ENCODE results near the gene SLC16A5.

The SLC16A5 gene

DNA sequence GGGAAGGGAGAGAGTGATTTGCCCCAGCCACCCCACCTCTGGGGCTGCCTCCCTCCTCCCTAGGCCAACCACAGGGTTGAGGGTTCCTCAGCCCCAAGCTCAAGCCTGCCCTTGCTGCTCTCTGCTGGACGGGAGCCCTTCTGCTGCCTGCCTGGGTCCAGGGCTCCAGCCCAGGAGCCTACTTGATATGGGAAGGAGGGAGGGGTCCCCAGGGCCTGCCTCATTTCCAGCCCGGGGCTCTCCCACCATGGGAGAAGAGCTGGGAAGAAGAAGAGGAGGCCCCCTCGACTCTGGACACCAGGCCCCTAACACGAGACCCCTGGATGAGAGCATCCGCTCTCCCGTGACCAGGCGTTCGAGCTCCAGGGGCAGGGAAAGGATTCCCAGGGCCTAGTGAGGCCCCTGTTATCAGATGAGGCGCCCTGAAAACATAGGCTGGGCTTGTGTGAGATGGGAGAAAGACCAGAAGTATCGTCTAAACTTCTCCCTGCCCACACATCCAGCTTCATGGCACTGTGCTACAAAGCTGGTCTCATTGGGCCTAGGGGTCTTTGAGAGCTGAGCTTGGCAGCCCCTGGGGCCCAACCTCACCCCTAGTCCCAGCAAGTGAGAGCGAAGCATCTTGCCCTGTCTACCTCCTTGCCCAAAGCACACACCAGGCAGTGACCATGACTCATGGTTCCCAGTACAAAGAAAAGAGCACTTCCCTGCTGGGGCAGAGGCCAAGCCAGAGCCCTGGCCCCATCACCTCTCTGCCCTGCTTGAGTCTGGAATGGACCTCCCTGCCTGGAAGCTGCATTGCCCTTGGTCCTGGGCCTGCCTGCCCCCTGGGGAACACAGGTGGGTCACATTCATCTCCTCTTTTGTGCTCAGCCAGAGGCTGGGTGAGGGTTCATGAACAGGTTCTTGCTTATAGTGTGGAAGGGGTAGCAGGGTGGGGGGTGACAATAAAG, 987 bp downstream of the SLC16A5 start:
- no peak for DNase-seq

DNA sequence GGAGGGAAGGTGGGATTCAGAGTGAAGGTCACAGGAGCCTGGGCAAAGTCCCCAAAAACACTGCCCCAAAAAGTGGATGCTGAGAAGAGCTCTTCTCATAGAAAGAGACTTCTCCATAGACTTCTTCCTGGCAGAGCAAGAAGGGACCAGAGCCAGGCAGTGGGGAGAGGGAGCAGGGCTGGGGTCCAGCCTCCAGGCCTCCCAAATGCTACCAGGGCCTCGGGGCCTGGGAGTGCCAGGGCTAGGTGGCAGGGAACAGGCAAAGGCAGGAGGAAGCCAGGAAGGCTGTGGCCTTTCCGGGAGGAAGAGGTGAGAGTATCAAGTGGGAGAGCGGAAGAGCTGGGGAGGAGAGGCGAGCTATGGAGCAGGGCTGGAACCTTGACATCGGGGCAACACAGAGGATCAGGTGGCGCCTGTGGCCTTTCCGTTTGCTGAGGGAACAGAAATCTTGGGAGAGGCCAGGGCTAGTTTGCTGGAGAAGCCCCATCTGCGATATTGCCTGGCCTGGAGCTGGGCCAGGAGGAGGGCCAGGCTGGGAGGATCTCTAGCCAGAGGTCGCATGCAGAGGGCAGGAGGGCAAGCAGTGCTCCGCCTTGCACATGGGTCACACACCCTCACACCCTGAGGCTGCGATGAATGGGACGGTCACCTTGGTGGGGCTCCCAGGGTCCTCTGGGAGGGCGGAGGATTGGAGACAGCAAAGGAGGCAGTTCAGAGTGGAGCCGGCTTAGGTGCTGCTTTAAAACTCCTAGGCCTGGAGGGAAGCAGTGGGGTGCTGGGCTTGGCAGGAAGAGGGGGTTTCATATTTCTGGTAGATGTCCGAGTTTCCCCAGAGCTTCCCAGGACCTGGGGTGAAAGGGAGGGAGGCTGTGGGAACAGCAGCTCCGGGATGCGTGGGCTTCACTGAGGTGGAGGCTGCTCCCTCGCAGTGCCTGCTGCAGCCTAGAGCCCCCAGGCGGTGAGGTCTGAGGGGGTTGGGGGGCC, 3.4 kb downstream of the SLC16A5 start:
- peak; percentile 7 for DNase-seq

DNA sequence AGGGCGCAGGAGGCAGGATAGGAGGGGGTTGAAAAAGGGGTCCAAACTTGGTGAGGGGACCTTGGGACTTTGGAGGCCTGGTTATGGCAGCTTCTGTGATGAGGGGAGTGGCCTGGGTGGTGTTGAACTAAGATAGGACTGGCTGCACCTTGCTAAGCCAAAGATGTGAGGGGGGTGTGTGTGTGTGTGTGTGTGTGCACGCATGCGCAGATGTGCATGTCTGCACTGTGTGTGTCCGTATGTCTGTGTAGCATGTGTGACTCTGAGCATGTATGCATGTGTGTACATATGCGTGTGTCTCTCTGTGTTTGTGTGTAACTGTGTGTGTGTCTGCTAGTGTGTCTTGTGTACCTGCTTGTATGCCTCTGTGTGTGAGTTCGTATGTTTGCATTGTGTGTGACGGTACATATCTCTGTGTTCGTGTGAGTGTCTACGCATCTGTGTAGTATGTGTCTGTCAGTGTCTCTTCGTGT, 4.1 kb downstream of the SLC16A5 start:
- DNase-seq, result no peak

DNA sequence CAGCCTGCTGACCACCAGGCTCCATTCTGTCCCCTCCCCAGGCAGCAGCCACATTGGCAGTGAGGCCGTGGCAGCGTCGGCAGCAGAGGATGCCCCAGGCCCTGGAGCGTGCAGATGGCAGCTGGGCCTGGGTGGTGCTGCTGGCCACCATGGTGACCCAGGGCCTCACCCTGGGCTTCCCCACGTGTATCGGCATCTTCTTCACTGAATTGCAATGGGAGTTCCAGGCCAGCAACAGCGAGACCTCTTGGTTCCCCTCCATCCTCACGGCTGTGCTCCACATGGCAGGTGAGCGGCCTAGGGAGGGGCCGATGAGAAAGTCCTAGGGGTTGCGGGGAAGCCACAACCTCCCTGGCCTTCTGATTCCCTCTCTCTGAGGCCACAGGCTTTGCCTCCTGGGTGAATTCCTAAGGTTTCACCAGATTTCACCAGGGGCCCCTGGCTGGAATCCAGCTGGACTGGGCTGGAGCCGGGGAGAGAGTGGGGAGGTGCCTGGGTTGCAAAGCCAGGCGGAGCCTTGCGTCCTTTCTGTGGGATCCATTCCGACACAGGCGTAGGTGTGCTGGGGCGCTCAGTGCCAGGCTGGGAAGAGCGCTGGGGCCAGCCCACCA, 5.9 kb downstream of the SLC16A5 start:
- DNase-seq, result no peak

DNA sequence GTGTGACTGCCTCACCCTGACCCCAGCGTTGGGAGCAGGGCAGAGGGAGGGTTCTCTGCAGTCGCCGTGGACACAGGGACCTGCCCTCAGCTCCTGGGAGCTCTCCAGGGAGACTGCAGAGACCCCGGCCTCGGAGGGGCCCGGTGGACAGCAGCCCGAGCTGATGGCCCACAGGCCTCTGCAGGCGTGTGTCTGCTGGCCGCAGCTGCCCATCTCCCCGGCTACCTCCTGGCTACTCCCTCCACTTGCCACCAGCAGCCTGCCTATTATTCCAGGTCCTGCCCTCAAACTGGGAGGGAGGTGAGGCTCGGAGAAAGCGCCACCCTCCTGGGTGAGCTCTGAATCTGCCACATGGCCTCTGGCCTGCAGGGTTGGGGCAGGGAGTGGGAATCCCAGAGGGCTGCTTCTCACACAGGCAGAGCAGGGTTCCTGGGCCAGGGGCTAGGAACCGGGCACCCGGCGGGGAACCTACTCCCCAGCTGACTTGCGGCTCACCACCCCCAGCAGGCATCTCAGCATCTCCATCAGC, 7.2 kb downstream of the SLC16A5 start:
- no peak for DNase-seq

DNA sequence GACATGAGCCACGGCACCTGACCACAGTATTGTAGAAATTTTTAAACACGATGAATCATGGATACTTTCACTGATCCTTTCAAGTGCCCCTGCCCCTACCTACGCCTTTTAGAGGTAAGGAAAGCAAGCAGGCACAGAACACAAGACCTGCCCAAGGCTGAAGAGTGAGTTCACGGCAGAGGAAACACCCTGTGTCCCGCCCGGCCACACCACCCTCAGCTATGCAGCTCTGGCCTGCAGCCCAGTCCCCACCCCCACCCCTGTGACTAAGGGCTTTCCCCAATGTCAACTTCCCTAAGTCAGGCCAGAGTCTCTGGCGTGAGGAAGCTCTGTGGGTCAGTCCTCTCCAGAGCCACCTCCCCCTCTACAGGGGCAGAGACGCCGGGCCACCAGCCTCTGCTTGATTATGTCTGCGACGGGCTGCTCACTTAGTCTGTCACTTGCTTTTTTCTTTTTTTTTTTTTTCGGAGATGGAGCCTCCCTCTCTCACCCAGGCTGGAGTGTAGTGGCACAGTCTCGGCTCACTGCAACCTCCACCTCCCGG, 8.4 kb downstream of the SLC16A5 start:
- DNase-seq, result no peak

DNA sequence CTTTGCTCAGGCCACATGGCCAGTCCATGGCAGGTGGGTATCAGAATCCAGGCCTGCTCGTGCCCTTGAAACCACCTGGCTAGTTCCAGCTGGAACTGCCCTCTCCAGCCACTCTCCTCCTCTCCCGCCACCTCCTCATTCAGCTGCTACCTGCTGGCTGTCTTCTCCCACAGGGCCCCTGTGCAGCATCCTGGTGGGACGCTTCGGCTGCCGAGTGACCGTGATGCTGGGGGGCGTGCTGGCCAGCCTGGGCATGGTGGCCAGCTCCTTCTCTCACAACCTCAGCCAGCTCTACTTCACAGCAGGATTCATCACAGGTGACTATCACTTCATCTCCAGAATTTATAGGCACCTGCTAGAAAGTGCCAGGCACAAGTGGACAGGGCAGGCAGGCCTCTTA, 10.1 kb downstream of the SLC16A5 start:
- no peak for DNase-seq

DNA sequence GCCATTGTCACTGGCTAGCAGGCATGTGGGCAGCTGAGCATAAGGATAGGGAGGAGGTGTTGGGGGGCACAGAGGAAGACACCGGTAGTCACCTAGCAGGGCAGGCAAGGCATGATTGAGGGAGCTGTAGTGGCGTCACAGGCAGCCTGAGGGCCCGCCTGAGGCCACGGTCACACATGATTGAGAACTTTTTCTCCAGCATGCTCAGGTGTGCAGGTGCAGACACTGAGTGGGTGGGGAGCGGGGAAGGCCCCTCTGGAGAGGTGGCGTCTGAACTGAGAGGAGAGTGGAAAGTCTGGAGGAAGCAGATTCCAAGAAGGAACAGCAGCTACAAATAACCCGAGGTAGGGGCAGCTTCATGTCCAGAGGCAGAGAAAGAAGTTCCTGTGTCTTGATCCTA, 11.1 kb downstream of the SLC16A5 start:
- DNase-seq, result no peak

DNA sequence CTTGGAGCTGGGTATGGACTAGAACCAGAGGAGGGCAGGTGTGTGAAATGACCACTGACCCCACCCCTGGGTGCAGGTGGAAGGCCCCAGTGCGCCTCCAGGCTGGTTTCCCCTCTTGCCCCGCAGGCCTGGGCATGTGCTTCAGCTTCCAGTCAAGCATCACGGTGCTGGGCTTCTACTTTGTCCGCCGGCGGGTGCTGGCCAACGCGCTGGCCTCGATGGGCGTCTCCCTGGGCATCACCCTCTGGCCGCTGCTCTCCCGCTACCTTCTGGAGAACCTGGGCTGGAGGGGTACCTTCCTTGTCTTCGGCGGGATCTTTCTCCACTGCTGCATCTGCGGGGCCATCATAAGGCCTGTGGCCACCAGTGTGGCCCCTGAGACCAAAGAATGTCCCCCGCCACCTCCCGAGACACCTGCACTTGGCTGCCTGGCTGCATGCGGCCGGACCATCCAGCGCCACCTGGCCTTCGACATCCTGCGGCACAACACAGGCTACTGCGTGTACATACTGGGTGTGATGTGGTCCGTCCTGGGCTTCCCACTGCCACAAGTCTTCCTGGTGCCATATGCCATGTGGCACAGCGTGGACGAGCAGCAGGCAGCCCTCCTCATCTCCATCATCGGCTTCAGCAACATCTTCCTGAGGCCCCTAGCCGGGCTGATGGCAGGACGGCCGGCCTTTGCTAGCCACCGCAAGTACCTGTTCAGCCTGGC, 12.3 kb downstream of the SLC16A5 start:
- no peak for DNase-seq

DNA sequence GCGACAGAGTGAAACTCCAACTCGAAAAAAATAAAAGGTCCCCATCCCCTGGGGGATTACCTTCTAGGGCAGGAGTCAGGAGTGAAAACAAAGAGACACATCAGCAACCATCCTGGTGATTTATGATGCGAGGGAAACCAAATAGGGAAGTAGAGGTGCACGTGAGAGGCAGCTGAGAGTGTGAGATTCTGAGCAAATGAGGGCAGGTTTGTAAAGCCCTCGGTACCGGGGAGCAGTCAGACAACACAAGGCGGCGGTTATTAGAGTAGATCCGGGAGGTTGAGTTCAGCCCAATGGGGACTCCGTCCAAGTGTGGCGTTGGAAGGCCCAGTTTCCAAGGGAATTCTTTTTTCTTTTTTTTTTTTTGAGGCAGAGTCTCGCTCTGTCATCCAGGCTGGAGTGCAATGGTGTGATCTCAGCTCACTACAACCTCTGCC, 14.6 kb downstream of the SLC16A5 start:
- DNase-seq, result peak; percentile 64

DNA sequence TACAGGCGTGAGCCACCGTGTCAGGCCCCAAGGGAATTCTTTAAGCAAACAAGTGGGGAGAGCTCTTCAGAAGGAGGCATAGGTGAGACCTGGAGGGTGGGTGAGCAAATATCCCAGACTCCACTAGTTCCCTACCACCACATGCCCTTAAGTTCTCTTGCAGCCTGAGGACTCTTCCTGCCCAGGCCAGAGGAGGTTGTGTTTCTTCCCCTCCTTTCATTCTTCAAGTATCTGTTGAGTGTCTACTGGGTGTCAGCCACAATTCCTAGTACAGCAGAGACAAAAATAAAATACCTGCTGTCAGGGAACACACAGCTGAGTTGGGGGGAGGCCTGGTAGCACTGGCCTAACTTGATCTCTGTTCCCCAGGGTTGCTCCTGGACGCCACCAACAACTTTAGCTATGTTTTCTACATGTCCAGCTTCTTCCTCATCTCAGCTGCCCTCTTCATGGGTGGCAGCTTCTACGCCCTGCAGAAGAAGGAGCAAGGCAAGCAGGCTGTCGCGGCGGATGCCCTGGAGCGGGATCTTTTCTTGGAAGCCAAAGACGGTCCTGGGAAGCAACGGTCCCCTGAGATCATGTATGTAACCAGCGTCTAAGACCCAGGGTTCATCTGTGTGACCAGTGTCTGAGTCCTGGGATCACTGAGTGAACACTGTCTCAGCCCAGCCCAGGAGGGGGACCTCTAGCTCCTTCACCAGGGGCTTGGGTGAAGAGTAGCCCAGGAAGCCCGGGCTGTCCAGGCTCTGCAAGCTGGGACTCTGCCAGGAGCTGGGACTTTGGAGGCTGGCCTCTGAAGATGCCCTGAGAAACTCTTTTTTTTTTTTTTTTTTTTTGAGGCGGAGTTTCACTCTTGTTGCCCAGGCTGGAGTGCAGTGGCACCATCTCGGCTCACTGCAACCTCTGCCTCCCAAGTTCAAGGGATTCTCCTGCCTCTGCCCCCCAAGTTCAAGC, 16.1 kb downstream of the SLC16A5 start:
- no peak for DNase-seq

DNA sequence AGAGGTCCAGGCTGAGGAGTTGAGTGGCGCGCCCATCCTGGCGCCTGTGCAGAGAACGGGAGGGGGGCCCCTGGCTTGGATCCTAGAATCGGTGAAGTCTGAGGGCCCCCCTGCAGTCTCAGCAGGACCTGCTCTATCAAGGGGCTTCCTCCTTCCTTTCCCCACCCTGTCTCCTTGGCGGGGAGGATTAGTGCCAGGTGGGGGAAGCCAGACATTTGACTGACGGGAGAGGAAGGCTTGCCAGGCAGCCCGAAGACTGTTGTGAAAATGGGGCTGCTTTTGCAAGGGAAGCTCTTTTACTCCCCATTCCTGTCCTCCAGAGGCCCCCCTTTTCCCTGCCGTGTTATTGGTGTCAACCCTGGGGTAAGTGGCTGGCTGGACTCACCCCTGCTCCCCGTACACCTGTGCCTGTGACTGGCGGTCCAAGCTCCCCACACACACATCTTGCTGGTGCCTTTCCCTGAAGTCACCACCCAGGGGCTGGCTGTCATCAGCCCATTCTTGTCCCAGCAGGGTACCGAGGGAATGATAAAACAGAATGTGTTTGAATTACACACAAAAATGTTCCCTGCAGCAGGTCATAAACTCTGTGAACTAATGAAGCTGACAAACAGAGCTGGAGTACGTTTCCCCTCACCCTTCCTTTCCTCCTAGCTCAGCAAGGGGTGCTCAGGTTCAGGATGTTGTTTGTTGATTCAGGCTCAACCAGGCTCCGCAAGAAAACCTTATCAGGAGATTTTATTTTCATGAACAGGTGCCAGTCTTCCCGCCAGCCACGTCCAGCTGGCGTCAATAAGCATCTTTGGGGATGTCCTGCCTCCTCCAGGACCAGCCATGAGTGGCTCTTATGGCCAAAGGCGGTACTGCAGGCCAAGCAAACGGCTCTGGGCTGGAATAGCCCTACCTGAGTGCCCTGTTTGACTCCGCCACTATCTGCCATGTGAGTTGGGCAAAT, 17.6 kb downstream of the SLC16A5 start:
- peak; percentile 84 for DNase-seq

DNA sequence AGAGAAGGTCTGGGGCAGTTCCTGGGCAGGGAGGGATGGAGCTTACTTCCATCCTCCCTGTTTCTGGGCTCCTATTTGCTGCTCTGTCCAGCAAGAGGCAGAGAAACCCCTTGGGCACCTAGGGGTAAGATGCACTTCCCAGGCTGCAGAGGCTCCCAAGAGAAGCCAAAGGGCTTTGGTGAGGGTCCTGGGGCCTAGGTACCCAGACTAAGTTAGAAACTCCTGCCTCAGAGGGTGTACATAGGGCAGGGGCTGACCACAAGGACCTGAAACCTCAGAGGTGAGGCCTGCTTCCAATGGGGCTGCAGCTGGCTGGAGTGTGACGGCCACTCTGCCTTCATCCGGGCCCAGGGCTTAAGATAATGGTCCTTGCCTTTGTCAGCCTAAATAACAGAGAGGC, 20.4 kb downstream of the SLC16A5 start:
- DNase-seq, result no peak

DNA sequence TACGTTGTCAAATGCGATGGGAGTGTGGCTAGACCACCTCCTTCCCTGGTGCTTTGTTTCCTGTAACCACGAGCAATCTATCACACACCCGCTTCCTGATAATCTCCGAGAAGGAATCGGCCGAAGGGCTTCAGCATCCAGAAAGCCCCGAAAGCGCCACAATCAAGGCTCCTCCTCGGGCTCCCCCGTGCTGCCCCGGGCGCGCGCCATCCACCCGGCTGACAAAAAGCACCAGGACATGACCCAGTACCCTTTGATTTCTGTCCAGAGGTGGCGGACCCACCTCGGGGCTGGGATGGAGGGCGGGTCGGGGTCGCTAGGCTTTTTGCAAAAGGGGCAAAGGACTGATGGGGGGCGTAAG, 21.3 kb downstream of the SLC16A5 start:
- no peak for DNase-seq

DNA sequence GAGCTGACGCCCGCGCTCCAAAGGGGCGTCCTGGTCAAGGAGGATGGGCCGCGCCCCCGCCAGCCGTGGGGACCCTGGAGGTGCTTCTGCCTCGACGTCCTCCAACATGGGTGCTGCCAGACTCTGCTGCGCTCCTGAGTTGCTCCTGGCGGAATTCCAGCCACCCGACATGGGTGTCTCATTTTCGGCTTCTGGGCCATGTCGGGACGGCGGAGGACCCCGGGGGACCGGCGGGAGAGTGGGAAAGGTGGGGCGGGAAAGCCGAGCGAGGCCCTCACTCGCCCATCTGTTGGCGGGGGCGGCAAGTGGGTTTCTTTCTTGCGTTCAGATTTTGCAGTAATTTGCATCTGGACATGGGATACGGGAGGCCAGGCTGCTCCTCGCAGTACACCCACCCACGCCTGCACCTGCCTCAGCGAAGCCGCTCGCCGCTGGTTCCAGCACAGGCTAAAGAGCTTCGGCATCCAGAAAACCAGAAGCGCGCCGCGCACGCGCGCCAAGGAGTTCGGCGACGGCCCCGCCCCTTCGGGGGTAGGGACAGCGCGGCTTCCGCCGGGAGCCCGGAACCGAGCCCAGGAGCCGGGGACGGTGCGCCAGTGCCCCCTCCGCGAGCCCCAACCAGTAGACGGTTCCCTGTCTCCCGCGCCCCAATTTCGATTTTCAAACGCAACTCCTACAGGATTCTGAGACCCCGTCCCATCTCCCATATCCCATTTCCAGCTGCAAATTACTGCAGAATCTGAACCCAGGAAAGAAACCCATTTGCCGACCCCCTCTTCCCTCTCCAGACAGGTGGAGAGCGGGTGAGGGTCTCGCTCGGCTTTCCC, 21.9 kb downstream of the SLC16A5 start, which contains the start of gene ARMC7:
Gene ARMC7 (plus strand): TSS at position 563 of the 827 bp plus-strand sequence. CDS start 320 bp downstream, outside the sequence.
- DNase-seq, result peak; percentile 78

DNA sequence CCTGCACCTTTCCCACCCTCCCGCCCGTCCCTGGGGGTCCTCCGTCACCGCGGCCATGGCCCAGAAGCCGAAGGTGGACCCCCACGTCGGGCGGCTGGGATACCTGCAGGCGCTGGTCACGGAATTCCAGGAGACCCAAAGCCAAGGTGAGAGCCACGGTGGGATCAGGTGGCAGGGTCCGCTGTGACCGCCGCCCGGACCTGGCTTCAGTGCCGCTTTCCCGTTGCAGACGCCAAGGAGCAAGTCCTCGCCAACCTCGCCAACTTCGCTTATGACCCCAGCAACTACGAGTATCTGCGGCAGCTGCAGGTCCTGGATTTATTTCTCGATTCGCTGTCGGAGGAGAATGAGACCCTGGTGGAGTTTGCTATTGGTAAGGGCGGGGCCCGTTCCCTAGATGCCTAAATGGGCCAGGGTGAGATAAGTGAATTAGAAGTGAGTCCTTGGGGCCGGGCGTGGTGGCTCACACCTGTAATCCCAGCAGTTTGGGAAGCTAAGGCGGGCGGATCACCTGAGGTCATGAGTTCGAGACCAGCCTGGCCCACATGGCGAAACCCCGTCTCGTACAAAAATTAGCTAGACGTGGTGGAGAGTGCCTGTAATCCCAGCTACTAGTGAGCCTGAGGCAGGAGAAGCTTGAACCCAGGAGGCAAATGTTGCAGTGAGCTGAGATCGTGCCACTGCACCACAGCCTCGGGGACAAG, 22.6 kb downstream of the SLC16A5 start:
- no peak for DNase-seq

DNA sequence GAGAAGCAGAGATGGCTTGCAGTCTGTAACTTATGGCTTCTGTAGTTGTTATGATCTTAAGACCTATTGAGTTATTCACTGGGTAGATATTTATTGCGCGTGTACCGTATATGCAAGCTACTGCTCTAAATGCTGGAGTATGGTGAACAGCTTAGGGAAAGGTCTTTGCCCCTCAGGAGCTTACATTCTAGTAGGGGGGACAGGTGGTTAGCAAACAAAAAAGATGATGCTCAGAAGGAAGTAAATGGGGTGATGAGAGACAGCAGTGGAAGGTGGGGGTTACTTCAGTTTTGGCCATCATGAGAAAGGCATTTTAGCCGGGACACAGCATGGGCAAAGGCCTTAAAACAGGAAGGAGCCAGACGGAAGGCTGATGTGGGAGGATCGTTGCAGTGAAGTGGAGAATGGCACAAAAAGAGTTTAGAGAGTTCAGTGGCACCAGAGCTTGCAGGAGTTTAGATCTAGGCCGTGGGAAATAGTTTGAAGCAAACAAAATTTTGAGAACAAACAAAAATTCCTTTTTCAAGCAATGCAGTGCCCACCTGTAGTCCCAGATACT, 24.1 kb downstream of the SLC16A5 start:
- no peak for DNase-seq
